CD4-positive, alpha-beta T cell treated with Interleukin-12 subunit alpha and Interleukin-12 subunit beta, for 1 hour (primary cell): ENCODE results near the gene PODXL2.
"Not testable (repeated sequence)": the region's sequence is repeated elsewhere in the genome, so short reads cannot be mapped to it uniquely, and the experiment has no call there.

Experiments
- DNase-seq: peaks from one replicate; pipeline ENCODE4 v3.0.0-alpha.2; 2020

PODXL2 gene

DNA sequence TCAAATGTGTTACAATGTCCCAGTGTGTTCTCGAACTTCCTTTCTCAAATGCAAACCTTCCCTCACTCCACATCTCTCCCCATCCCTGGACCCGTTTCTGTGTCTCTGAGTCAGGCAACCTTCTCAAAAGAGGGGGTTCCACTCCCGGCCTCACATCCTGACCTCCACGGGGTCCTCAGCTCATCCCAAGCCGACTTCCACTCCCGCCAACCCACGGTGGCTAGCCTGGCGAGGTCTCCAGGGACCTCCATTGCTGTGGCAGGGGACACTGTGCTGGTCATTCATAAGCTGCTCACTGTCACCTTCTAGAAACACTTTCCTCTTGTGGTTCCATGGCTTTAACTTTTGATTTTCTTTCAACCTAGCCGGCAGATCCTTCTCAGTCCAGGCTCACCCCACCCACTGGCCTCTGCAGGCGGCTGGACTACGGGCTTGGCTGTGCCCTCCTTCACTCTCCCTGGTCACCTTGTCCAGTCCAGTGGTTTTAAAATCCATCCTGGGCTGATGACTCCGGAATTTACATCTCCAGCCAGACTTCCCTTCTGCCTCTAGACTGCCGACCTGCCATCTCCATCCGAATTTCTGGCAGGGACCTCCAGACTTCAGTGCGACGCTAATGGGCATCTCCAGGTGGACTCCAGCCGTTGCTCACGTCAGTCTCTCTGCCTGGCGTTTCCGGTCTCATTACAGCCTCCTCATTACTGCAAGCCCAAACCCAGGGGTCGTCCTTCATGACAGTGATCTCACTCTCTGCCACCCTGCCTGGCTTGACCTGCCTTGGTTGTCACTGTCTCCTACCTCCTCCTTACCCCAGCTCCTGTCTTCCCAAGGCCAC is 63.7 kb downstream of the PODXL2 start:
- no peak for DNase-seq

GRCh38 chr3:127693336-127693843 is 64.4 kb downstream of the PODXL2 start:
- DNase-seq = no peak

DNA sequence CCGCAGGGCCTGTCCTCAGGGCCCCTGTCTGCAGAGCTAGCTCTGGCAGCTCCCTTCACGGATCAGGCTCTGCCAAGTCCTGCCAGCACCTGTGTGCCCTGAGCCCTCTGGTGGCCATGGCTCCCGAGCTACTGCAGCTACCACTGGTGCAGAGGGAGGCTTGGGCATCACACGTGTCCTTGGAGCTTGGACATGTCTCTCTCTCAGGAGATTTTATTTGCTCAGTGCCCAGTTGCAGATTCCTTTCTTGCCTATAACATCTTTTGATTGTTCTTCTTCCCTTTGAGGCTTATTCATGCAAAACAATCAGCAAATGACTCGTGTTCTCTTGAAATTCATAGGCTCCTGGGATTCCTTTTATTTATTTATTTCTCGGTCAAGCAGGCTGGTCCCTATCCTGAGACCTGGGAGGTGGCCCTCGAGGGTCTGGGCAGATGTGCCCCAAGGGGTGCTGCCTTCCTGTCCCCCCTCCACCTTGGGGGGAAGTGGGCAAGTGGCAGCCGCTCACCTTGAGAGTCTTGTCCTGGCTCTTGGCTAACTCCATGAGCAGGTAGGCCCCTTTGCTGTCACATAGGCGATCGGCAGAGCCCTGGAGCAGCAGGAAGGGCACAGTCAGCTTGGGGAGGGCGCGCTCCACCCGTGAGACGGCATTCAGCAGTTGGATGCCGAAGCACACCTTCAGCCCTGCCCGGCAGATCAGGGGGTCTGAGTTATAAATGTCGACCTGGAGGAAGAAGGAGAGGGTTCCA is 65.7 kb downstream of the PODXL2 start:
- DNase-seq = peak; percentile 58

DNA sequence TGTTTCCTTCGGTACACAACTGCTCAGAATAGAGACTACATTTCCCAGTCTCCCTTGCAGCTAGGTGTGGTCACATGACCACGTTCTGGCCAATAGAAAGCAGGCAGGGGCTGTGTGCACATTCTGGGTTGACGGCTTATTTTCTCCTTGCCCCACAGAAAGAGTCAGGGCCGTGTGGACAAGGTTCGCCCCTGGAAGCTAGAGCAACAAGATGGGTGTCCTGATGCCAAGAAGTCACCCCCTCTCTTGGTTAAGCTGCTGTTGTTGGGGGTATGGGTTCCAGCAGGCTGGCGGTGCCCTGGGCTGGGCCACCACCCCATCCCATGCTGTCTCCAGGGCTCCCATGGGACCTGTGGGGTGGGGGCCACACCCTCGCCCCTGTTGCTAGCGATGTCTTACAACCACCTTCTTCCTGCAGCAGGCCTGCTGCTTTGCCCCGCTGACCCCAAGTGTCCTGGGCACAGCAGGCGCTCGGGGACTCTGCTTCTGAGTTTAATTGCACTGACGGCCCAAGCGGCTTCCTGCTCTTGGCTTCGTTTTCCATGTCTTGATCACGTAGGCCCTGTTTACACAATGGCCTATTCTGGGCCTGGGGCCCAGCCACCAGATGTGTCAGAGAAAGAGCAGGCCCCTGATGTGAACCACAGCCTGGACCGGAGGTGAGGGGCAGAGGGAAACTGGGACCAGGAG is 68.7 kb downstream of the PODXL2 start:
- peak; percentile 65 for DNase-seq

- no peak for DNase-seq
Measured at GRCh38 chr3:127698286-127698685, 69.3 kb downstream of the PODXL2 start.

DNA sequence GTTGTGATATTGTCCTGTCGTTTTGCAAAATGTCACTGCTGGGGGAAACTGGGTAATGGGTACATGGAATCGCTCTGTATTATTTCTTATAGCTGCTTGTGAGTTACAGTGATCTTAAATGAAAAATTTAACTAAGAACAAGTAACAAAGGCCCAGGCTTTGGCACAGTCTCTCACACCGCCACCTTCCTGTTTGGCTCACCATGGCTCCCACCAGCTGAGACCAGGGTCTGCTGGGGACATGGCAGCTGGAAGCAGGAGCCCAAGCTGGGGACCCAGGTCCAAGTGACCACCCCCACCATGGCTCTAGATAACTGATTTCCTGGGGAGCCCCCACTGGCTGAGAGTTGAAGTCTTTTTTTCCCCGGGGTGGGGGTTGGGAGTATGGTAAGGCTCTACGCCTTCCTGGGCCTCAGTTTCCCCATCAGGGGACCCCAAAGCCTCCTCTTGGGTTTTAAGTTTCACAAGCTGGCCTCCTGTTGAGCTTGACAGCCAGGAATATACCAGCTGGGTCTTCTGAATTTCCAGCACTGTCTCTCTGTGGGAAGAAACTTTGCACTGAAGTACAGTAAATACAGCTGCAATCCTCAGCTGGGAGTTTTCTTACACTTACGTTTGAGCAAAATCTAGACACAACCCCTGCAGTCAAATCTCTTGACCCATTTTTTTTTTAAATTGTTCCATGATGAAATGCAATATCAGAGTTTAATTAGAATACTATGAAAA is 69.9 kb downstream of the PODXL2 start:
- no peak for DNase-seq

- no peak for DNase-seq
Measured at GRCh38 chr3:127699416-127700300, 70.7 kb downstream of the PODXL2 start.

- no peak for DNase-seq
Measured at GRCh38 chr3:127700406-127700805, 71.4 kb downstream of the PODXL2 start.

DNA sequence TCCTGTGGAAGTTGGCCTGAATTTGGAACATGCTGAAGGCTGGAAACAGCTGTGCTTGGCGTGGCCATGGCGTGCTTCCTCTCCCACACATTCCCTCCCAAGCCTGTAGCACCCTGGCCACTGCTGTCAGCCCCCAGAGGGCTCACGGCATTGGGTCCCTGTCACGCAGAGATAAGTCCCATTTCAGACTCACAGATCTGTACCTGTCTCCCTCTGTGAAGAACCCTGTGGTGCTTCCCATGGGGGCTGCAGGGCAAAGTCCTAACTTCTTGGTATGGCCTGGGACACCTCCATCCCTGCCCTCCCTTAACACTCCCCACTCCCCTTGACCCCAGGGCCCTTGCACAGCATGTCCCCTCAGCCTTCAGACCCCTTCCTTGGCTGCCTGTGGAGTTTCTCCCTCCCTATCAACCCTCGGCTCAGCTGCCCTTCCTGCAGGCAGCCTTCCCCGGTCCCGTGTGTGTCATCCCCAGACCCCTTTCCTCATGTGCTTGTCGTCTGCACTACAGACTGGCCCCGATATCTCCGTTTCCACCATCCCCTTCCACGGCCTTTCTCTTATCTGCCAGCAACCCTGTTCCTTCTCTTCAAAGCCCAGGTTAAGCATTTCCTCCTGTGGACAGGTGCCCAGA is 72.4 kb downstream of the PODXL2 start:
- DNase-seq = no peak

- DNase-seq = no peak
Measured at GRCh38 chr3:127702151-127702578, 73.2 kb downstream of the PODXL2 start.

DNA sequence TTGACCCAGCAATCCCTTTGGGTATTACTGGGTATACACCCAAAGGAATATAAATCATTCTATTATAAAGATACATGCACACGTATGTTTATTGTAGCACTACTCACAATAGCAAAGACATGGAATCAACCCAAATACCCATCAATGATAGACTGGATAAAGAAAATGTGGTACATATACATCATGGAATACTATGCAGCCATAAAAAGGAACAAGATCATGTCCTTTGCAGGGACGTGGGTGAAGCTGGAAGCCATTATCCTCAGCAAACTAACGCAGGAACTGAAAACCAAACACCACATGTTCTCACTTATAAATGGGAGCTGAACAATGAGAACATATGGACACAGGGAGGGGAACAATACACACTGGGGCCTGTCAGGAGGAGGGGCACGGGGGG is 75.9 kb downstream of the PODXL2 start:
- DNase-seq = not testable (repeated sequence)

GRCh38 chr3:127706312-127706711 is 77.3 kb downstream of the PODXL2 start:
- DNase-seq = no peak

DNA sequence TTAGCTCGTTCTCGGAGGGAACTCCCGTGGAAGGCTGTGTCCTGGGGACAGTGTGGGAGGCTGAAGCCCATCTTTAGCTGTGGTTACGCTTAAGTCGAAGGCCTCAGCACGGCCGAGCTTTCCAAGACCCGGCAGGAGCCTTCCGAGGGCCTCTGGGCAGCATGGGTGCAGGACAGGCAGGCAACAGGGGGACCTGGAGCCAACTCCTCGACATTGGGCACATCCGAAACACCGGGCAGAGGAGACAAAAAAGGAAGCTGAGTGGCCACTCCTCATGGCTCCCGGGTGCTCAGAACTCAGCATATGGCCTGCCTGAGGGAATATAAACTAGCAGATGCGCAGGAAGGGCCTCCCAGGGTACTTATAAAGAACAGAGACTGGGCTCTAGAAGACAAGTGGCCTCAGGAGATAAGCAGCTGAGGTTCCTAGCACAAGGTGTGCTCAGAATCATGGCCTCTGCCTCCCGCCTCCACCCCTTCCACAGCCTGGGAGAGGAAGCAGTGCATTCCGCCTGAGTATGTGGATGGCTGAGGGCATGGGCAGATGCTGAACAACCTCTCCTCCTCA is 77.9 kb downstream of the PODXL2 start:
- no peak for DNase-seq

DNA sequence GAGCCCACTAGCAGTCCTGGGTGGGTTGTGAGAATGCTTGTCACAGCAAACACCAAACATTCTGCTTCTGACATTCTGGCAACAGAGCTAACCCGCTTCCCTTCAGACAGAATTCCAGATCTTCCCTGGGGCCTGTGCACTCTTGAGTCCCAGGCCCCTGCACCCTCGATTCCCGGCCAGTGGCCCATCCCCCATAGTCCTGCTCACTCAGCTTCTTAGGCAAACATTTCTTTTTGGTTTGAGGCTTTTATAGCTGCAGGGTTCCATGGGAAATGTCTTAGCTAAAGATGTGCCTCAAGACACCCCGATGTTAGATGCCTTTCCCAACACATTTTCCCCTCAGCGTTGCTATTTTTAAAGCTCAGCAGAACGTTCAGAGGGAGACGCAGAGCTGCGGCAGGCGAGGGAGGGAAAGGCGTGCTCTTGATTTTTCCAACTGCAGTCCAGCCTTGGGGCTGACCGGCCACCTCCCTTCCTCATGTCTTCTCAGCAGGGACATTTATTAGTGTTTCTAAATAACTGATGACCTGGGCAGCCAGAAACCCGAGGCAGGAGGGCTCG is 78.9 kb downstream of the PODXL2 start:
- DNase-seq = no peak

DNA sequence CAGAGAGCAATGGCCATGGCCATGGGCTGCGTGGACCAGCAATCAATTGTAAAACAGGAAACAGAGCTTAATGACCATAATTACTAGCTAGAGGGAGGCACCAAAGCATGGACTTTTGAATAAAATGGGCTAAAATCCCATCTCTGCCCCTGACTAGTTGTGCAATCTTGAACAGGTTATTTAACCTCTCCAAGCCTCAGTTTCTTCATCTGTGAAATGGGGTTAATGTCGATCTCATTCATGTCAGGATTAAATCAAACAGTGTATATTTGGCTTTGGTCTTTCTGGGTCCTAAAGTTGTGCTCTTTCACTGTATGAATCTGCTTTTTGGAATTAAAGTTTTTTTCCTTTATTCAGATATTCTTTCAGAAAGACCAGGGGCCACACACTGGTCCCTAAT is 79.9 kb downstream of the PODXL2 start:
- DNase-seq = no peak

DNA sequence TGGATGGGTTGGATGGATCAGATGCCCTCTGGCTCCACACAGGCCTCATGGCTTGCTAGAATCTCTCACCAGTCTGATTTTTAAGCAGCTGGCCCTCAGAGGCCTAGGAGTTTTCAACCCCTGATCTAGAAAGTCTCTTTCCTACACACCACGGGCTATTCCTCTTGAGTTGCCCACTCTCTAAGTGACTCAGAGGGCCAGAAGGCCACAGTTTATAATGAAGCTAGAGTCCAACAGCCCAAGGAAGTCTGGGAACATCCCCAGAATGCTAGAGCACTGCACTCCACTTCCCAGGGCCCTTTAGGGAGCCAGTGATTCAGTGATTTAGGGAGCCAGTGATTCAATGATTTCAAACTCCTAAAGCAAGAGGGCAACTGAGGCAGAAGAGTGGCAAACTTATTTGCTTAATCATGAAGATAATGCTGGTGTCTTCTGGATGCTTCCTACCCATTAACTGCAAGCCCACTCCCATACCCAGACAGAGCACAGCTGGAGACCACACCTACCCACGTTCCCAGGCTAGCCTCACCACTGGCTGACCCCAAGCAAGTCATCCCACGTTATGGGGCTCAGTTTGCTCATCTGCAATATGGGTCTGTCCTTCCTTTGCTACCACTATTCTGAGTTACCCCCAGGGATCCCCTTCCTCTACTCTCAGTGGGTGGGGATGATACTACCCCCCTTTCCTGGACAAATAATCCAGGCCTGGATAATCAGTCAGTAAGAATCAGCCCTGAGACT is 80.5 kb downstream of the PODXL2 start:
- no peak for DNase-seq

DNA sequence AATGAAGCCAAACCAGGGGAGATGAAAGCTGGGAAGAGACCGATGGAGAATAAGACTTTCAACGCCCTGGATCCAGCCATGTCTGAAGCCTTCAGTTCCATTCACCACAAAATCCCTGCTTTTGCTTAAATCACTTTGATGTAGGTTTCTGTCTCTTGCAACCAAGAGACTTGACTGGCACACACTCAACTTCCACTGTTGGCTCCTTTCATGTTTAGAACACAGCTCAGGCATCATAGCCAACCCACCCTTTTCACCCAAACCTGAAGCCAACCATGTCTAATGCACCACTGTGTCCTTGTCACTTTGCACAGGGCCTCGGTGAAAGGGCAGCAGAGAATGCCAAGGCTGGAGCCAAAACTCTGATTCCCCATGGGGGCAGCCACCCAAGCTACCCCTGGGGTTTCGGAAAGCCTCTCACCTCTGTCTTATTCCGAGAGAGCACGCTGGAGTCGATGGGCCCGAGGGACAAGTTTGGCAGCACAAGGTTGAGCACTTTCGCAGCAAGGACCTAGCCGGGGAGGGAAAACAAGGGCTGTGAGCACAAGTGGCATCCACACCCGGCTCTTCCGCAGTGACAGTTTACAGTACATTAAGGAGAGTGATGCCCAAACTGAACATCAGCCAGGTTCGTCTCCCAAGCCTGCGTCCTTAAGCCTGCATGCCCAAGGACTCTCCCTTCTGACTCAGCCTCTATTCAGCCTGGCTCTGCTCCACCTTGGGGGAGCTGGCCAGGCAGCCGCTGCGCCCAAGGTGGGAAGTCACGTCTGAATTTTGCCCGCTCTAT is 81.4 kb downstream of the PODXL2 start:
- no peak for DNase-seq

- DNase-seq = no peak
Measured at GRCh38 chr3:127711021-127711695, 82.2 kb downstream of the PODXL2 start.
